Psoas muscle (tissue), 8 donors: ENCODE data around the gene CPNE2. TPM values are rescaled to one million over a fixed set of nuclear protein-coding genes. Genes with fewer than 3 reads are reported as not detected.

ENCODE experiments used
- ATAC-seq, 4 donors: fragments of 200-7000 bp; cut with Tn5 transposase; one replicate each; pipeline ENCODE4 v1.9.1; 2020; ENCODE audit warnings: moderate library complexity in 3 of 4, mild to moderate bottlenecking in 2 of 4
- DNase-seq, 2 donors: peaks; one replicate each; pipeline ENCODE4 v3.0.0-alpha.2; 2020
- H3K27ac ChIP-seq: fragments of 200-600 bp; one replicate; pipeline ENCODE4 v1.8.0; 2022
- H3K27me3 ChIP-seq, 3 donors: fragments of 200-600 bp in 1 of 3; one replicate each; pipeline versions ENCODE4 v1.6.1 to v1.8.0; 2013 to 2022; ENCODE audit warnings: low read length in 2 of 3, mild to moderate bottlenecking in 2 of 3, moderate library complexity in 1 of 3; ENCODE audit not compliant: insufficient read depth in 3 of 3
- H3K36me3 ChIP-seq, 2 donors: fragments of 200-600 bp in 1 of 2; one replicate each; pipeline versions ENCODE4 v1.6.1 to v1.8.0; 2013 to 2022; ENCODE audit warnings: low read depth in 1 of 2, mild to moderate bottlenecking in 1 of 2, moderate library complexity in 1 of 2; ENCODE audit not compliant: insufficient read depth in 1 of 2
- H3K4me1 ChIP-seq: fragments of 200-600 bp; one replicate; pipeline ENCODE4 v1.8.0; 2022
- H3K4me3 ChIP-seq: fragments of 200-600 bp; one replicate; pipeline ENCODE4 v1.8.0; 2022; ENCODE audit warnings: mild to moderate bottlenecking
- H3K9me3 ChIP-seq: fragments of 200-600 bp; one replicate; pipeline ENCODE4 v1.8.0; 2022
- WGBS, 3 donors: extraction: QIAGEN DNeasy Blood & Tissue Kit; methylation state at CpG; one replicate each; pipeline versions ENCODE4 v1.1.6 to v1.1.7; 2013; 5-methylcytosine and 5-hydroxymethylcytosine counted together
- intact Hi-C, 2 donors: fragments of 100-400 bp; cut with DNase I; formaldehyde crosslinking; loops; one replicate each; pipeline versions ENCODE4 v1.11.0 to v1.14.2; 2022
- polyA plus RNA-seq, 3 donors: library from polyadenylated mRNA; stranded (reverse); fragments of 200-250 nt; gene quantifications; one replicate each; pipeline ENCODE4 v1.2.3, GENCODE V29; 2013
- total RNA-seq, 4 donors: library from RNA; stranded (reverse); fragmentation: NEBNext Ultra II Directional in 2 of 4; extraction: Animal tissue kit (Norgen Biotek cat#: 25700) in 2 of 4; gene quantifications; one replicate each; pipeline versions ENCODE4 v1.2.1 to v1.2.4, GENCODE V29; 2021 to 2023
- TF ChIP-seq, protein P1 (sequence below): fragments of 200-600 bp; IDR thresholded peaks from one replicate; pipeline ENCODE4 v1.8.0; 2022; ENCODE audit warnings: antibody characterized with exemption
- donor health status: healthy with polysubstance abuse.
- donor health status: DM: no; HTN: no; CAD: no; lungs with moderate emphysema.
- donor health status: Bipolar disorder and iron deficiency.
- donor health status: healthy.
- donor health status: DM: yes; HTN: yes; CAD: no.
- donor health status: DM: no; HTN: no; CAD: no.
- donor health status: DM: no; HTN: no; CAD: no.
- donor health status: DM: yes; HTN: yes; CAD: no.

Gene CPNE2
- total and polyA plus RNA-seq, 7 donors: 8.1 to 16.9 (median 12.4) TPM

DNA sequence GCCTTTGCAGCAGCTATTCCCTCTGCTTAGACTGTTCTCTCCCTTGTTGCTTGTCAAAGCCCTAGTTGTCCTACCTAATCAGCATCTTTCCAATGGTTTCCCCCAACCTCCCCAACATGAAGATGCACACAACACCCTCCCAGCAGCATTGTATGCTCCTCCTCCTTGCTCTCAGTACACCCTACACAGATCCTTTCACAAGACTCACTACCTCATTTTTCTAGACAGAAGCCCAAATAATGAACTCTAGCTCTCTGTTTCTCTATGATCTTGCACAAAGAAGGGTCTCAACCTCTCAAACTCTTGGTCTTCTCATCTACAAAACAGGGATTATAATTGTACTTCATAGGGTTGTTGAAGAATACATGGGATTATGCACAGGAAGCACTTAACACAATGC, 74.1 kb downstream of the CPNE2 start:
- H3K36me3 ChIP-seq: peaks cover 22 to 95% of the 10 kb centered on the region in 2 donors
- H3K9me3 ChIP-seq: no peaks in the 10 kb centered on the region
- no peaks in the 10 kb centered on the region for H3K27me3 ChIP-seq
- no peak for DNase-seq
- H3K4me3 ChIP-seq: no peak overlapping the region
- H3K27ac ChIP-seq: no peak overlapping the region
- no peaks in the 10 kb centered on the region for H3K4me1 ChIP-seq
- TF ChIP-seq, protein P1, sequence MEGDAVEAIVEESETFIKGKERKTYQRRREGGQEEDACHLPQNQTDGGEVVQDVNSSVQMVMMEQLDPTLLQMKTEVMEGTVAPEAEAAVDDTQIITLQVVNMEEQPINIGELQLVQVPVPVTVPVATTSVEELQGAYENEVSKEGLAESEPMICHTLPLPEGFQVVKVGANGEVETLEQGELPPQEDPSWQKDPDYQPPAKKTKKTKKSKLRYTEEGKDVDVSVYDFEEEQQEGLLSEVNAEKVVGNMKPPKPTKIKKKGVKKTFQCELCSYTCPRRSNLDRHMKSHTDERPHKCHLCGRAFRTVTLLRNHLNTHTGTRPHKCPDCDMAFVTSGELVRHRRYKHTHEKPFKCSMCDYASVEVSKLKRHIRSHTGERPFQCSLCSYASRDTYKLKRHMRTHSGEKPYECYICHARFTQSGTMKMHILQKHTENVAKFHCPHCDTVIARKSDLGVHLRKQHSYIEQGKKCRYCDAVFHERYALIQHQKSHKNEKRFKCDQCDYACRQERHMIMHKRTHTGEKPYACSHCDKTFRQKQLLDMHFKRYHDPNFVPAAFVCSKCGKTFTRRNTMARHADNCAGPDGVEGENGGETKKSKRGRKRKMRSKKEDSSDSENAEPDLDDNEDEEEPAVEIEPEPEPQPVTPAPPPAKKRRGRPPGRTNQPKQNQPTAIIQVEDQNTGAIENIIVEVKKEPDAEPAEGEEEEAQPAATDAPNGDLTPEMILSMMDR: no peak
- ATAC-seq: no peak
- intact Hi-C loops: loop anchor here in 1 of 2 donors (5.0 kb wide), 1 partner anchor 84 kb away; no protein-coding TSS in a partner anchor

DNA sequence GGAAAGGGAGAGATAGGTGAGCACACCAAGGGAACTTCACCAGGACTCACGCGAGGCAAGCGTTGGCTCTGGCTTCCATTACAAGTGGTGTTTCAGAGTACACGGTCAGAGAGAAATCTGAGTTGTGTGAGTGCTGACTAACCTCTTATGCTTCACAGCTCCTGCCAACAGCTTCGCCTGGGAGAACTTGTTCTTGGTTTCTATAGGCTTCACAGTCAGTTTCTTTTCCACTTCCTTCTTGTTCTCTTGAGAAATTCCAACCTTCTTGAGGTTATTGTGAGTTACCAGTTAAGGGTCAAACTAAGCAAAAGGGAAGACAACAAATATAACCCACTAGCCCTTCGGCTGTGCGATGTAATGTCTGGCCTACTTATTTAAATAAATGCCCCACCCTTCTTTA, 74.6 kb downstream of the CPNE2 start:
- no peak for DNase-seq
- TF ChIP-seq, protein P1: no peak
- ATAC-seq: peak in 1 of 4 donors; percentile 45

DNA sequence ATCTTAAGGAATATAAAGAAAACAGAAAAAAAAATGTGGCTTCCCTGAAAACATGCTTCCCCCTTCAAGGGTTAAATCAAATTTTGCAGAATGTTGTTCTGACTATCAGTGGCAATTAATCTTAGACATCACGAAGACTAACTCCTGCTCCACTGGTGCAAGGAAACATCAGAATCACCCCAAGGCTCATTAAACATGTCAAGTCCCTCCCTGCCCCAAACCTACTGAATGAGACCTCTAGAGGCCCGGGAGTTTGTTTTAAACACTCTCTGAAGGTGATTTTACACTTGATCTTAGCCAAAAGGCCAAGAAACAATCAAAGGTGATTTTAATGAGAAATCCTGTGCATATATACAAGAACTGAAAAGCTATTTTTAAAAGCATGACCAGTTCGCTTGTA, 75.2 kb downstream of the CPNE2 start:
- no peak overlapping the region for H3K4me3 ChIP-seq
- no peaks in the 10 kb centered on the region for H3K4me1 ChIP-seq
- ATAC-seq: no peak
- intact Hi-C loops: loop anchor here in 1 of 2 donors (5.0 kb wide), 1 partner anchor 85 kb away; no protein-coding TSS in a partner anchor
- no peaks in the 10 kb centered on the region for H3K9me3 ChIP-seq
- H3K27me3 ChIP-seq: no peaks in the 10 kb centered on the region
- WGBS, 3 donors: 82 to 84% (median 82%) methylated on average over 3 of the region's 3 CpGs
- no peak overlapping the region for H3K27ac ChIP-seq
- no peak for DNase-seq
- peaks cover 26 to 96% of the 10 kb centered on the region in 2 donors for H3K36me3 ChIP-seq
- TF ChIP-seq, protein P1: no peak

More for the DNA sequence above, 74.6 kb downstream of the CPNE2 start:
- H3K36me3 ChIP-seq: peaks cover 26 to 96% of the 10 kb centered on the region in 2 donors
- no peak overlapping the region for H3K27ac ChIP-seq
- H3K27me3 ChIP-seq: no peaks in the 10 kb centered on the region
- no peaks in the 10 kb centered on the region for H3K4me1 ChIP-seq
- H3K9me3 ChIP-seq: no peaks in the 10 kb centered on the region
- H3K4me3 ChIP-seq: no peak overlapping the region
- WGBS, 3 donors: 72 to 84% (median 82%) methylated on average over 7 of the region's 7 CpGs
- intact Hi-C loops: loop anchor here in 1 of 2 donors (5.0 kb wide), 1 partner anchor 85 kb away; no protein-coding TSS in a partner anchor

DNA sequence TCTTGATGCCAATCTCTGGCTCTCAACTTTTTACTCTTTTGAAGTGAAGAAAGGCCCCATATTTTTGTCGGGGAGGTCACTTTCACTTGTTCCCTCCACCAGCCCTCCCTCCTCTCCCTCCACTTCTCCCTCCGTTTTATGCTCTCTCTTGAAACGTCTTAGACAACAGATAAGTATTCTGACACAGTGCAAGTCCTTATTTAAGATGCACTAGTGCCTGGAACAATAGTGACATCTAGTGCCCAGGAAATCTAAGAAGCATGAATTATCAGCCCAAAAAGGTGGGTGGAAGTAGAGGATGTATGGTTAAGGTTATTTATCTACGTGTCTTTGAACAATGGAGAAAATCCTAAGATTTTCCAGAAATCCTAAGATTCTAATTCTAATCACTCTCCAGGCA, 75.6 kb downstream of the CPNE2 start:
- H3K27me3 ChIP-seq: no peaks in the 10 kb centered on the region
- H3K4me3 ChIP-seq: no peak overlapping the region
- DNase-seq (no peak), ATAC-seq (peak in 1 of 4 donors; percentile 64)
- H3K9me3 ChIP-seq: no peaks in the 10 kb centered on the region
- intact Hi-C loops: loop anchor here in 1 of 2 donors (5.0 kb wide), 1 partner anchor 86 kb away; no protein-coding TSS in a partner anchor
- H3K27ac ChIP-seq: no peak overlapping the region
- 35 to 41% (median 41%) methylated on average over 4 of the region's 4 CpGs for WGBS, 3 donors
- H3K4me1 ChIP-seq: no peaks in the 10 kb centered on the region
- peaks cover 26 to 96% of the 10 kb centered on the region in 2 donors for H3K36me3 ChIP-seq
- TF ChIP-seq, protein P1: peak; percentile 51

DNA sequence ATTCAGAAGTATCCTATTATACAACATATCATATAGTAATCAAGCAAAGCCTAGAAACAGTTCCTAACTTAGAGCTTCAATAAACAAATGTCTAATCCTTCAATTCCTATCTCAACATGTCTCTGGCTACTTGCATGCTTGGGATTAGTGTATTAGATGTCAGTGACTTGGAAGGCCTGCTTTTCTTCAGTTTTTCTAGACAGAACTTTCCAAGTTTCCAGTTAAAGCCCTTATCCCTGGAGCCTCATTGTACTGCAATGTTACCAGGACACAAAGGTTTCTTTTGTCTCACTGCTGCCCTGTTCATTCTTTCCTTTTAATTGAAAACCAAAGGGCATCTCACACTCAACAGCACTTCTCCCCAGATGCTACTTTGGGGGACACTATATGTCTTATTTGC, 76.9 kb downstream of the CPNE2 start:
- Histone ChIP-seq H3K36me3 (peaks cover 19 to 92% of the 10 kb centered on the region in 2 donors), H3K4me3 (no peak overlapping the region), H3K4me1 (no peaks in the 10 kb centered on the region), H3K27ac (no peak overlapping the region), H3K9me3 (no peaks in the 10 kb centered on the region), H3K27me3 (no peaks in the 10 kb centered on the region)
- ATAC-seq: no peak
- intact Hi-C loops: loop anchor here (1.0 to 5.0 kb wide), 2 partner anchors 85 to 87 kb away; no protein-coding TSS in a partner anchor
- no peak for DNase-seq
- TF ChIP-seq, protein P1: no peak
